KBM-7 (cell line): ENCODE data around the gene MEF2C.

Source experiments
- DNase-seq: peaks from one replicate; pipeline ENCODE4 v3.0.0-alpha.2; 2015
- in situ Hi-C: fragments of 300-500 bp; cut with MboI; formaldehyde crosslinking; loops from 2 replicates; pipeline ENCODE4 v1.14.3; 2020; ENCODE audit warnings: low sequenced_read_pairs, low pct_unique_long_range_greater_than_20kb, mixed read lengths

The MEF2C gene

DNA sequence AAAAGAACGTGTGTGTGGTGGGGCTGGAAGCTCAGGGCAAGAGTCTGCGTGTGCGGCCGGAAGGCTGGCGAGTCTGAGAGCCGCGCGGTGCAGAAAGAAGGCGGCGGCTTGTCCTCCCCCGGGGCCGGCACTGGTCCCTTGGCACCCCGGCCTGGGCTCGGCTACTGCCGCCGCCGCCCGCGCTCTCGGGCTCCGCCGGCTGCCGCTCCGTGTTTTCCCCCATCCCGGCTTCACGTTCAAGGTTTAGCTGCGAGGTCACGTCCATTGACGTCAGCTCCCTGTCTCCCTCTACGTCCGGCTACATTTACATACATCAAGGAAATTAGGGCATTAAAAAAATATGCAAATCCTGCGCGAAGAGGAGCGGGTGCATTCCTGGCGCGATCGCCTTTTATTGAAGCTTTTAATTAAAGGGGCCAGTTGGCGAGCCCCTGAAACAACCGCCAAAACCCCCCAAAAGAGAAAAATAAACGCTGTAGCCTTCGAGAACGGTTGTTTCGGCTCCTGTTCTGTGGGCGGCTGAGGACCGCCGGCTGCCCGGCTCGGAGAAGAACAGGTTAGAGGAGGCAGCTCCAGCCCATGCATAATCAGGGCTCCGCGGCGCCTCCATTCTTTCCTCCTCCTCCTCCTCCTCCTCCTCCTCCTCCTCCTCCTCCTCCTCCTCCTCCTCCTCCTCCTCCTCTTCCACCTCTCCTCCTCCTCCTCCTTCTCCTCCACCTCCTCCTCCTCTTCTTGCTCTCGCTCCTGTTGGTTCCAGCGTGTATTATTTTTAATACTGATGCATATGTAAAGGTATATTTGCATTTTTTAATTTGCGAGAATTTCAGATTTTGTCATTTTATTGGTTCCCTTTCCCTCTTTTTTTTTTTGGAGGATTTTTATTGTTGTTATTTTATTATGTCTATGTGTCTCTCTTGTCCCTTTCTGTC lies 207.0 kb downstream of the MEF2C start:
- in situ Hi-C loops = loop anchor here (25.0 kb wide), 1 partner anchor 889 kb away; no protein-coding TSS in a partner anchor
- DNase-seq = no peak

DNA sequence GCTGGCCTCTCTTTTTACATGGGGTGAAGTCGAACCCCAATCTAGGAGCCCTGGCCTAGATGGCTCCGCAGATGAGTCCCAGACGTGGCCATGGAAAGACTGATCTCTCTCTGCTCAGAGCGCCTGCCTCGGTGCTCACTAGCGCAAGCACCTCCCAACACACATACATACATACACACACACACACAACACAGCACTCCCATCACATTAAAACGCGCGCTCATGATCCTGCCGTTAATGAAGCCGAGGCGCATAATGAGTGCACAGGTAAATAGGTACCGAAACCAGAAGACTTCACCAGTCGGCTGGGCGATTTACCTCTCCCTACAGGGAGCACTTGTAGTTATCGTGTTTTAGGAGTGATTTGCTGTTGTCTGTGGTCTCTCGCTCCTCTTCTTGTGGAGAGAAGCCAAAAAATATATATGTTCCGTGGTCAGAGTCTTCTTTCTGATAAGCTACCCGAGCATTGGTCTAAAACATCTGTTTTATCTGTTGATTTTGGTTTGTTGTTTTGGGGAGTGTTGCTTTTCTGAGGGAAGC lies 207.7 kb downstream of the MEF2C start:
- in situ Hi-C loops = loop anchor here (25.0 kb wide), 1 partner anchor 888 kb away; no protein-coding TSS in a partner anchor
- DNase-seq = no peak

DNA sequence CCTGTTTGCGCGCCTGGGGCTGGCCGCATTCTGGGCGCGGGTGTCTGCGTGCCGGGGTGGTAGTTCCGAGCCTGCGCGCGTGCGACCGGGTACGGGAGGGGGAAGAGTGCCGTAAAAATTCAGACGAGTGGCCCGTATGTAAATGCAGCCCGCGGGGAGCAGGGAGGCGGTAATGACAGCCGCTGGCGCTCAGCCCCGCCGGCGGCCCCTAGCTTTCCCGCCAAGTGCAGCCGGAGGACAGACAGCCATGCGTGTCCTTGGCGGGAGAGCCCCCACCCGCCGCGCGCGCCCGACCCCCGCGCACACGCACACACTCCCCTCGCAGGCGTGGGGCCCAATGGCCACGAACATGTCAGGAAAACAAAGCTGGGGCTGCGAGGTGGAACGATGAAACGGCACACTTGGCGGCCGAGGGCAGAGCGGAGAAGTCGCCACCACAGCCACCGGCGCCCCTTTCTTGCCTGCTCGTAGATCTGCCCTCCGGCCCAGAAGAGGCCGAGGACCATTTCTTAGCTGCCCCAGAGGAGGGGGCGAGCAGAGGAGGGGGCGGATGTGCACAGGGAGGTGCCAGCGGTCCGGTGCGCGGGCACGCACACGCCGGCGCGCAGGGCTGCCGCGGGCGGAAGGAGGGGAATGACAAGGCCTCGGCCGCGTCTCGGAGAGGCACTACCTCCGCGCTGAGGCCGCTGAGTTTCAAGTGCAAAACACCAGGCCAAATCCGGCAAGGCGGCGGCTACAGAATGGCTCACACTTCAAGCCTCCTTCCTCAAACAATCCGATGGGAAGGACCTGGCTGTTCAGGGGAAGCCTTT lies 208.4 kb downstream of the MEF2C start:
- in situ Hi-C loops = loop anchor here (25.0 kb wide), 1 partner anchor 887 kb away; no protein-coding TSS in a partner anchor
- peak; percentile 61 for DNase-seq

DNA sequence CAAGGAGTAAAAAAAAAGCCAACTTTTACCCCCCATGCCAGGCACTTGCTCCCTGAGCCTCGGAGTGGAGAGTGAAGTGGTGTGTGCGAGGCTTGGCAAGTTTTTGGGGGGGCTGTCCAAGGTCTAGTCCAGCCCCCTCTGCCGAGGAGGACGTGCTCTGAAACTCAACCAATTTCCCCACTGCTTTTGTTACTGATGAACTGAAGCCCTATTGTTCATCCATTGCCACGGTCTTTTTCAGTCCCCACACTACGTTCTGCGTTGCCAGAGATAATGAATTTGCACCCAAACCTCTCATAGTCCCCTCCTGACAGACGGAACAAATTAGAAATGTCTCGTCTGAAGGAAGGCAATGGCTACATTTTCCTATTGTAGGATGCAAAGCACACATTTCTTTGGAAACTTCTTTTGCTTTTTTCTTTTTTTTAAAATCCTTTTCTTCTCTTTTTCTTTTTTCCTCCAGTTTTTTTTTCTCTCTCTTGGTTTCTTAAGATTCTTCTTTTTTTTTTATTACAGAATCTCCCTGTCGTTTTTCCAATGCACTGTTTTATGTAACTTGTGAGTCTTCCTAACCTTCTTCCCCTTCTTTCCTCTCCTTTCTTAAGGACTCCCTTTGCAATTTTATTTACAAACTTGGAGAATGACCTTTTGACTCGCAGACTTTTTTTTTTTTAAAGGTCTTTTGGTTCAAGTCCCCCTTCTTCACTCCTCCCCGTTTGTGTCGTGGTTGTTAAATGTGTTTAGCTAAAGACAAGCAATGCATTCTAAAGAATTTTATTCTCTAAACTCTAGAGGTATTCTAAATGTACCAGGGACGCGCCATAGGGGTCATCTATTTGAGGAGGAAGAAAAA lies 209.5 kb downstream of the MEF2C start:
- in situ Hi-C loops = no loop called here
- no peak for DNase-seq

DNA sequence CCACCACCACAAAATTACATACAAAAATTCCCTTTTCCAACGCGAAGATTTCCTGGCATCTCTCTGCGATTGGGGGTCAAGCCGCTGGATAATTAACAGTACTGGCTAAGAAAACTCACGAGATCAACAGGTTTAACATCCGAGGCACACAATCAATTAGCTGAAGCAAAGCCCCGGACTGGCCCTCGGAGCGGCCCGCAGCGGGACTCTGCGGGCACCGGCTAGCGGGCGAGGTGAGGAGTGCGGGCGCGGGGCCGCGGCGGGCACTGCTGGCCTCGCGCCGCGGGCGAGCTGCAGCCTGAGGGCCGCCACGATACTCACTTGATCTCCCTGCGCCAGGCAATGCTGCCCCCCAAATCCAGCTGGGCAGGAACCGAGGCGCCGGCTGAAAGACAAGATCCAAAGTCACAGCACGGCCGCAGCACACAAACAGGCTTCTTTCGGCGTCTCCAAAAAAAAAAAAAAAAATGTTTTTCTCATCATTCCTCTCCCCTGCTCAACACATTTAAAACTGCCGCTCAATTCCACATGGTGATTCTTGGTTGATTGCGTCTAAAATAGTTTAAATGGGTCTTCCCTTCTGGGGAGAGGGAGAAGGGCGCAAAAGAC lies 210.2 kb downstream of the MEF2C start:
- DNase-seq = no peak
- in situ Hi-C loops = no loop called here

DNA sequence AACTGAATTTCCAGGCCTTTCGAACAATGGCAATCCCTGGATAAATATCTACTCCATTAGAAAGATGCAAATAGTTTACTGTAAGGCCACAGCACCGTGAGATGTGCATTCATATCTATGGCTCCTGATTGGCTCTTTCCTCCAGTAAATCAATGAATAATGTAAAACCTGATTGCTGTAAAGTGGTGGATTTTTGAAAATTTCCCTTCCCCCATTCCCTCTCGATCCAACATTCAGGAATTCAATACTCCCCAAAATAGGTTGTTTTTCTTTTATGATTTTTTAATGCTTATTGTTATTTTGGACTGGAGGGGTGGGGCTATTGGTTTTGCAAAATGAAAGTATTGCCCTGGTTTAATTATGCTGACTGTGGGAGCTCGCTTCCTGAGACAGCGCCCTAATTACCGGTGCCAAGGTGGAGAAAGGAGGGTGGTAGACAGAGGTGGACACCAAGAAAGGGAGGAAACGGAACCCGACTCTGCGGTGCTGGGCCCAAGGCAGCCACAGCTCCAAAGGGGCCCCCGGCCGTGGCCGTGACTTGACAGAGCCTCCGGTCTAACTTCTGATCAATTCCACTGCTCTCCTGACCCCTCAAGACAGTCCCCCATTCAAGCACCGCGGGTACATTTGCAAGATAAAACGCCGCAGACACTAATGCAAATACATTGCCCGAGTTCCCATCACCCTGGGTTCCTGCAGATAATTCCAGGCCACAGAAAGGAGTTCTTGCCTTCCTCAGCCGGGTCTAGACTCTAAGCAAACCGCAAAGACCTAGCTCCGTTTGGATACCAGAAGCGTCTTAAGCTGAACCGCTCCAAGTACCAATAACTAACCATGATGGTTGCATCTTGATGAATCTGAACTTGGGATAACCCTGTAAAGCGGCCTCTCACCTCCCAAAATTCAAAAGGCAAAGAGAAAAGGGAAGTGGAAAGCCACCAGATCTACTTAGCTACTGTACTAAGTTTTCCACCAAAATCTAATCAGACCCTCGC lies 211.2 kb downstream of the MEF2C start:
- in situ Hi-C loops = no loop called here
- DNase-seq = no peak

DNA sequence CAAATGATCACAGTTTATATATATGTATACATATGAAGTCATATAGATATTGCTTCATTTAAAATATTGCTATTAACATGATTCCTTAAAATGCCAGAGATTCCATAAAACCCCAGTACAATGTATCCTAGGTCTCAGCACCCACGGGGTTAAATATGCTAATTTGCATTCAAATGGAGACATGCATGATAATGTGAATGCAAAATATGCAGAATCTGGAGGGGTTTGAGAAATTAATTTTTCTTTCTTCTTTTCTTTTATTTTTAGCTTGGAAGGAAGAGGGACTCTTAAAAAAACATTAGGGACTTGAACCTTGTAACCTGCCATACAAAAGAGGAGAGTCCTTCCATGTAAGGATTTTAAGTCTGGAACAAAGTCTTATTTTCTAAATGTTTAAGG lies 211.9 kb downstream of the MEF2C start:
- DNase-seq = no peak
- in situ Hi-C loops = no loop called here

DNA sequence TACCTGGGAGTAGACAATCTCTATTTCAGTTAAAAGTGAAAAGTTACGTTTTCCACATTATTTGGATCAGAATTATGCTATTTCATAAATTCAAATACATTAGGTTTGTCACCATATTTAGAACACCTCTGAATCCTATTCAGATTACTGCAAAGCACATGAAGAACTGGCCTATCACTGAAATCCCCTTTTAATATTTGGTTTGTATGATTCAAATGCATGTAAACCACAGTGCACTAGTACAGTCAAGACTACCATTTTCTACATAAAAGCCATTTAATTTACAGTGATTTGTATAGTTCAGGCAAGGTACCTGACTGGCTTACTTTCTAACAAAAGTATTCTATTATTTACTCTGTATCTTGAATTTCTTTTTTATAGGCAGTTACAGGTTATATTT lies 212.5 kb downstream of the MEF2C start:
- in situ Hi-C loops = no loop called here
- no peak for DNase-seq

DNA sequence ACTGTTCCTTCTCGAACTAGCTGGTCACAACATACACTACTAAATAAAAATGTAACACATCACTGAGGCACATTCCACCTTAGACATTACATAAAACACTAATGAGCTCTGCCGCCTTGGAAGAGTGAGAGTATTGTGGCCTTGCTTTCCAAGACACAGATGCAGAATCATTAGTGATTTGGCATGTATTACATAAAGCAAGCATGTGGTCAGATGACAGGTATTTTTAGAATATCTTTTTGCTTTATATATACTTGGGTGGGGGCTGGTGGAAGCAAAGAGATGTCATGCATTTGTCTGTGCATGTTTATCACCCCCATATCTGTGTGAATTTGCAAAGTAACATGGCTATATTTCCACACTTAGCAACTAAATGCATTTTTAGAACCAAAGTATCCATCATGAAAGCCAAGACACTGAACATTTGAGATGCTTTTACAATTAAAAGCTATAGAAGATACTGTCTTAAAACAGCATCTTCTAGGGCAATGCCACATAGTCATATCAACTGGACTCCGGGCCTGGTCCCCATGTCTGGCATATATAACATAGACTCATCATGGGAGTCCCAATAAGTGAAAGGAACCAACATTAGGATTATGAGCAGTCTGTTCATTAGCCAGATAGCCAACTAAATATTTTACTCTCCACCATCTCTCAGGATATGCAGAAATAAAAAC lies 213.5 kb downstream of the MEF2C start:
- in situ Hi-C loops = no loop called here
- DNase-seq = no peak

DNA sequence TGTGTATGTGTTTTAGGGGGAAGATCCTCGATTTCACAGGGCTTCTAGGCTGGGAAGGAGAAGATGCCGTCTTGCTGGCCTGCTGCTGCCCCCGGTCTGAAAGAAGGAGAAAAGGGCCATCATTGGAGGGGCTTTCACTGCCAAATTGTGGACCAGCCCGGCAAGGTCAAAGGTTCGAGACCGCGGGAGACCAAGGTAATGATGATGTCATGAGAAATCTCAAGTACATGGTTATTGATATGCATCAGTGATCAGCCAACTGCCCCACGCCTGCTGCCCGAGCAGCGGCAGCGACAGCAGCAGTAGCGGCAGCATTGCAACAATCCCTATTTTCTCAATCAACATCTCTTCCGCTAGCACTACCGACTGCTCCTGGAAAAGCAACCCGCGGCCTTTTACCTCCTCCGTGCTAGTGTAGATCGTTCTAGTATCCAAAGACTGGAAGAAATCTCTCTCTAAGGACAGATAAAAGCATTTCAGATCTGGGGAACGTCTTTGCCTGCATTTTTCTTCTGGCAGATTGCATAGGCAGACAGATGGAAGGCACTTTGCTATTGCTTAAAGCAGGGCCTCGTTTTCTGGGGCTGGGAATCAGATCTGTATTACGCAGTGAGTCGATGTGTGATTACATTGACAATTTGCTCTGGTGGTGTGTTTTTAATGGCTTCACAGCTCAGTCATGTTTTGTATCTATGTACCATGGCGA lies 215.3 kb downstream of the MEF2C start:
- in situ Hi-C loops = no loop called here
- DNase-seq = no peak
